ENCODE results near the gene IGF1.

IGF1 gene

DNA sequence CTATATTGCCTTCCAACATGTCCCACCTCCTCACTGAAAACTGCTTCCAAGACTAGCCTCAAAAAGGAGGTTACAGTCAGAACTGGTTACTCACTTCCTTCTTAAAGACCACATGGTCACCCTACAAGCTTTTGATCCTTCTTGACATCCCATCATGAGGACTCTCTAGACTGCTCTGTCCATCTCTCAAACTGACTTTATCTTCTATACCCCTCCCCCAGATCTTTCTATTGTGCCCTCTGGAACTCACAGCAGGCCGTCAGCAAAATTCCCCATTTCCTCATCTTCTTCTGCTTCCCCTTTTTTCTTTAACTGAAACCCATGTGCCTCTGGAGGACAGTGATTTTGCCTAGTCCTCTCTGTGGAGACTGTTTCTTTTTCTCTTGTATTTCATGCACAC lies 18.1 kb upstream of the IGF1 start:
- Histone ChIP-seq H3K27ac (ENCODE audit: low read depth, low read length, severe bottlenecking) (no peak overlapping the region), H3K9me3 (ENCODE audit: control insufficient read depth, low read length) (peaks cover 3% of the 10 kb centered on the region), H3K4me1 (ENCODE audit: control insufficient read depth, insufficient read depth, low read length, poor library complexity, severe bottlenecking) (no peaks in the 10 kb centered on the region), H3K4me3 (ENCODE audit: extremely low read depth, insufficient read depth, low read length, poor library complexity, severe bottlenecking) (no peak overlapping the region), H3K36me3 (ENCODE audit: control insufficient read depth, insufficient read depth, low read length) (no peaks in the 10 kb centered on the region)
- 73 to 100% methylated on average over 1 of the region's 1 CpG for whole genome bisulfite sequencing, 2 experiments (ENCODE audit: insufficient coverage in 2 of 2)

DNA sequence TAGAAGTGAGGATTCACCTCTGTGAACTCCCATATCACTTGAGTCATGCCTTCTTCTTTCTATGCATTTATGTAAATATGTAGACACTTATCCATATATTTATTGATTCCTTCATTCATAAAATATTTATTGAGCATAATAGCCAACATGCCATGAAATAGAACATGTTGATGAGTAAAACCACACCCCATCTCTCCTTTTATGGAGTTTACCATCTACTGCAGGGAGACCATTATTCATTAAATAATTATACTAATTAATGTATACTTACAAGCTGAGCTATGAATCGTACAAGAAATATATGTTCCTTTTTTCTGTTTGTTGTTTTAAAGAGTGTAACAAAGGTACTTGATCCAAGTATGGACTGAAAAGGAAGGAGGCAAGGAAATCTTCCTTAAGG lies 17.4 kb upstream of the IGF1 start:
- Histone ChIP-seq H3K27ac (ENCODE audit: low read depth, low read length, severe bottlenecking) (no peak overlapping the region), H3K4me1 (ENCODE audit: control insufficient read depth, insufficient read depth, low read length, poor library complexity, severe bottlenecking) (no peaks in the 10 kb centered on the region), H3K4me3 (ENCODE audit: extremely low read depth, insufficient read depth, low read length, poor library complexity, severe bottlenecking) (no peak overlapping the region), H3K9me3 (ENCODE audit: control insufficient read depth, low read length) (peaks cover 3% of the 10 kb centered on the region), H3K36me3 (ENCODE audit: control insufficient read depth, insufficient read depth, low read length) (no peaks in the 10 kb centered on the region)
- WGBS, 2 experiments (ENCODE audit: insufficient coverage in 2 of 2), result no CpG with 5 or more reads among the region's 1 CpG

DNA sequence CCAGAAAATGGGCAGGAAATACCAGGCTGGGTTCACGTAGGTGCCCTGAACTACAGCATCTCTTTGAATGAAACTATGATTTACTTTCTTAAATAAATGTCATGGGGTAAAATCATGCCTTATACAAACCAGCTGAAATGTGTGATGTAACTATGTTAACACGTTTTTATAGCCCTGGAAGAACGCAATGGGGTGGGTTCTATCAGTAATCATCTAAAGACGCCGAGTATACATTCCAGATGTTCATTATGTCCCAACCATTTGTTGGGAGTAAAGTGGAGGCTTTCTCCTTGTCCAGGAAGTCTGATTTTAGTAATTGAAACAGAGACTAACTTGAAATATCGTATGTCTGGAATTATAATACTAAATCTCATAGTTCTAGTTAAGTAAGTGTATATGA lies 16.2 kb upstream of the IGF1 start:
- Histone ChIP-seq H3K9me3 (ENCODE audit: control insufficient read depth, low read length) (peaks cover 3% of the 10 kb centered on the region), H3K4me1 (ENCODE audit: control insufficient read depth, insufficient read depth, low read length, poor library complexity, severe bottlenecking) (no peaks in the 10 kb centered on the region), H3K36me3 (ENCODE audit: control insufficient read depth, insufficient read depth, low read length) (no peaks in the 10 kb centered on the region), H3K4me3 (ENCODE audit: extremely low read depth, insufficient read depth, low read length, poor library complexity, severe bottlenecking) (no peak overlapping the region), H3K27ac (ENCODE audit: low read depth, low read length, severe bottlenecking) (no peak overlapping the region)
- 69 to 92% methylated on average over 2 to 3 of the region's 6 CpGs for WGBS, 2 experiments (ENCODE audit: insufficient coverage in 2 of 2)

DNA sequence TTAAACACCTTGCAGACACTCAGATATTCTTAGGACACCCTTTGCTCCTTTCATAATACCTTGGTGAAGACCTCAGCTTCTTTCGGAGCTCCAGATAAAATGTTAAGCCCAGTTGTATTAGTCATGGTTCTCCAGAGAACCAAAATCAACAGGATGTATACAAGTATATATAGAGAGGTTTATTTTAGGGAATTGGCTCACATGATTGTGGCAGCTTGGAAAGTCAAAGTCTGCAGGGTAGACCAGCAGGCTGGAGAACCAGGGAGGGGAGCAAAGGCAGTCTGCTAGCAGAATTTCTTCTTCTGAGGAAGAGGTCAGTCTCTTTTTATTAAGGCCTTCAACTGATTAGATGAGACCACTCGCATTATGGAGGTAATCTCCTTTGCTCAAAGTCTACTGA lies 6.9 kb upstream of the IGF1 start:
- Histone ChIP-seq H3K4me3 (ENCODE audit: extremely low read depth, insufficient read depth, low read length, poor library complexity, severe bottlenecking) (no peak overlapping the region), H3K36me3 (ENCODE audit: control insufficient read depth, insufficient read depth, low read length) (no peaks in the 10 kb centered on the region), H3K27ac (ENCODE audit: low read depth, low read length, severe bottlenecking) (no peak overlapping the region), H3K4me1 (ENCODE audit: control insufficient read depth, insufficient read depth, low read length, poor library complexity, severe bottlenecking) (no peaks in the 10 kb centered on the region), H3K9me3 (ENCODE audit: control insufficient read depth, low read length) (no peaks in the 10 kb centered on the region)
- WGBS, 2 experiments (ENCODE audit: insufficient coverage in 2 of 2), result no CpG with 5 or more reads among the region's 2 CpGs

DNA sequence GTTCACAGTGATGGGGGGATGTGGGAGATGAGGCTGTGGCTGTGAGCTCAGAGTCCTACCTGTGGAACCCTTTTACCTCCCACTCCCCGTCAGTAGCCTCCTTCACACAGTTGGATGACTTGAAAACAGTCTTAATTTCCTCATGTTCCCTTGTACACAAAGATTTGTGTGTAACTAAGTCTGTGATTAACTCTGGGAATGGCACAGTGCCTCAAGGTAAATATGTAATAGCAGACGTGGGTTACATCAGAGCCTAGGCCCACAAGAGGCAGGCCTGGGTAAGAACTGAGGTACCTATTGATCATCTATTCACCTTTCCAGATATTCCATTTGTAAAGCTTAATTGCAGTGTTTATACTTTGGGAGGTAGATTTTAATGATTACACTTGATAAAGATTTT lies 5.8 kb upstream of the IGF1 start:
- Histone ChIP-seq H3K4me3 (ENCODE audit: extremely low read depth, insufficient read depth, low read length, poor library complexity, severe bottlenecking) (no peak overlapping the region), H3K27ac (ENCODE audit: low read depth, low read length, severe bottlenecking) (no peak overlapping the region), H3K9me3 (ENCODE audit: control insufficient read depth, low read length) (no peaks in the 10 kb centered on the region), H3K4me1 (ENCODE audit: control insufficient read depth, insufficient read depth, low read length, poor library complexity, severe bottlenecking) (peaks cover under 1% of the 10 kb centered on the region), H3K36me3 (ENCODE audit: control insufficient read depth, insufficient read depth, low read length) (no peaks in the 10 kb centered on the region)
- whole genome bisulfite sequencing, 2 experiments (ENCODE audit: insufficient coverage in 2 of 2), result 100% methylated on average over 1 of the region's 2 CpGs

DNA sequence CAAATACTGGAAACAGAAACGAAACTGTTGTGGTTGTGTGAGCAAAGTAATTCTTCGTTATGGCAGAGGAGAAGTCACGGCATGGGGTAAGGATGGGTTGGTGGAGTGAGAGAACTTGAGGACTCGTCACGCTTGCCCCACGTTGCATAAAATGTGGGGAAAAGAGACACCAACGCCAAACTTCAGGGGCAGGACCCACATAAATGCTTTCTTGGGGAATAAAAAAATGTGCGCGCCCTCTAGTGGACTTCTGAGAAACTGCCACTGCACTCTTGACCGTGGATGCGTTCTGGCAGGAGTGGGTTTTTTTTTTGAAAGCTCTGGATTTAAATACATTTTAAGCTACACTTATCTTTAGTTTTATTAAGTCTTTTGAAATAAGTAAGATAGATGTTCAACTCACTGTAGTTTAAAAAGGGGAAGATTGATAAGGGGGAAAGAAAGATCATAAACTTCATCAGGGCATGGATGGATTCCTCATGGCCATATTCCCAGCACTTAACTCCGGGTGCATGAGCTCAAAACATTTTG lies 4.1 kb upstream of the IGF1 start:
- 23 to 32% methylated on average over 6 to 9 of the region's 12 CpGs for WGBS, 2 experiments (ENCODE audit: insufficient coverage in 2 of 2)
- Histone ChIP-seq H3K27ac (ENCODE audit: low read depth, low read length, severe bottlenecking) (no peak overlapping the region), H3K4me1 (ENCODE audit: control insufficient read depth, insufficient read depth, low read length, poor library complexity, severe bottlenecking) (peaks cover 9% of the 10 kb centered on the region), H3K36me3 (ENCODE audit: control insufficient read depth, insufficient read depth, low read length) (no peaks in the 10 kb centered on the region), H3K4me3 (ENCODE audit: extremely low read depth, insufficient read depth, low read length, poor library complexity, severe bottlenecking) (no peak overlapping the region), H3K9me3 (ENCODE audit: control insufficient read depth, low read length) (no peaks in the 10 kb centered on the region)

DNA sequence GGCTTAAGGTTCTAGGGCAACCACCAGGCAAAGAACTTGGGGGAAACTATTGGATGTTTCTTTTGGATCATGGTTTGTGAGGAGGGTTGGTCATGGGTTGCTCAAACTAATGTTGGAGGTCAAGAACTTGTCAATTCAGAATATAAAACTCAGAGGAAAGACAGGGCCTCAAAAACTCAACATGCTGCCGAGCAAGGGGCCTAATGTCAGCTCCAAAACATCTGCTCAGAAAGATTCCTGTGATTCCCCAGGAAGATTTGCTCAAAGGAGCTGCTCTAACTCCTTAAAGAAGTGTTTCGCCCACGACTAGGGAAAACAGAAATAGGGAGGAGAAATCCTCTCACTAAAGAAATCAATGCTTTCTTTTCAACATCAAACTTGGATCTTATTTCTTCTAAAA lies 3.7 kb upstream of the IGF1 start:
- H3K4me1 ChIP-seq (ENCODE audit: control insufficient read depth, insufficient read depth, low read length, poor library complexity, severe bottlenecking), result peaks cover 9% of the 10 kb centered on the region
- no peaks in the 10 kb centered on the region for H3K36me3 ChIP-seq (ENCODE audit: control insufficient read depth, insufficient read depth, low read length)
- H3K4me3 ChIP-seq (ENCODE audit: extremely low read depth, insufficient read depth, low read length, poor library complexity, severe bottlenecking), result no peak overlapping the region
- no peaks in the 10 kb centered on the region for H3K9me3 ChIP-seq (ENCODE audit: control insufficient read depth, low read length)
- no peak overlapping the region for H3K27ac ChIP-seq (ENCODE audit: low read depth, low read length, severe bottlenecking)
- WGBS, 2 experiments (ENCODE audit: insufficient coverage in 2 of 2), result 88% methylated on average over 1 of the region's 3 CpGs

DNA sequence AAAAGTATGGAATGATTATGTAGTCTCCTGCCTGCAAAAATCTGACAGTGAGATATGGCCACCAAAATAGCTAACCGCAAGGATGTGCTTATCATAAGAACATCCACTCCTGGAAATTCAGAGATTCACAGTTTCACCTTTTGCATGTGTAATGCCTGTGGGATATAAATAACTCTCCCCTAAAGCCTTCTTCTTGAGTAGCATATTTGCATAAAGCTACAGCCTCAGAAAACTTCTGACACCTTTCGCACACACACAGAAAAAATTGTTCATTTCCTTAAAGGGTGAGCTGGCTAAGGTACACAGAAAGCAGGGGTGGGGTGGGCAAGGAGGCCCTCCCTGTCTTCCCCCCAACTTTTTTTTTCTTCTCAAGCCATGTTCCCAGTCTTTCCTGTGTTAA lies 3.1 kb upstream of the IGF1 start:
- Histone ChIP-seq H3K4me1 (ENCODE audit: control insufficient read depth, insufficient read depth, low read length, poor library complexity, severe bottlenecking) (peaks cover 13% of the 10 kb centered on the region), H3K27ac (ENCODE audit: low read depth, low read length, severe bottlenecking) (no peak overlapping the region), H3K9me3 (ENCODE audit: control insufficient read depth, low read length) (no peaks in the 10 kb centered on the region), H3K36me3 (ENCODE audit: control insufficient read depth, insufficient read depth, low read length) (no peaks in the 10 kb centered on the region), H3K4me3 (ENCODE audit: extremely low read depth, insufficient read depth, low read length, poor library complexity, severe bottlenecking) (no peak overlapping the region)
- WGBS, 2 experiments (ENCODE audit: insufficient coverage in 2 of 2), result no CpG with 5 or more reads among the region's 2 CpGs

DNA sequence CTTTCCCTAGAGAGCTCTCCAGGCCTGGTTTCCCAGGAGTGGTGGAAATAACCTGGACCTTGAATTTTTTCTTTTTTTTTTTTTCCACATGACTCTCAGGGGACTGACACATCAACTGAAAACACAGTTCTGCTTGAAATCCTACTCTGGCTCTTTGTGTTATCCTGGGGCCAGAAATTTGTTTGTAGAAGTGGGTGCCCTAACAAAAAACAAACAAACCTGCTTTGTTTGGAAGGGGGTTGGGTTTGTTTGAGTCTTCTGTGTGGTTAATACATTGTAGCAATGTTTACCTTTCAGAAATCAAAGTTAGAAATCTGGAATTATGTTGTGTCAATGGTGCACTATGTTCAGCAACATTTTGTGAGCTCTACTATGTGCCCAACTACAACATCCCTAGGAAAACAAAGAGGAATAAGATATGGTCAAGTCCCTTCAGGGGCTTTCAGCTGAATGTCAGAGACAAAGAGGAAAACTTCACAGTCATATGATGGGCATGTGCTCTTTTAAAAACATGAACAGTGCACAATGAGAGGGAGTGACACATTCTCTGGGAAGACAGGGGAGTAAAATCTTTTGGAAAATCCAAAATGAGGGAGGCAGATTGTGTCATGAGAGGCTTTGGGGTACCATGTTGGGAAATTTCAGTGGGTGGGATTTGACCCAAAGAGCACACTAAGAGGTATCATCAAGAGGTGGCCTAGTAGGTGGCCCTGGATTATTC lies 1.5 kb upstream of the IGF1 start:
- Histone ChIP-seq H3K4me1 (ENCODE audit: control insufficient read depth, insufficient read depth, low read length, poor library complexity, severe bottlenecking) (peaks cover 13% of the 10 kb centered on the region), H3K9me3 (ENCODE audit: control insufficient read depth, low read length) (no peaks in the 10 kb centered on the region), H3K4me3 (ENCODE audit: extremely low read depth, insufficient read depth, low read length, poor library complexity, severe bottlenecking) (no peak overlapping the region), H3K36me3 (ENCODE audit: control insufficient read depth, insufficient read depth, low read length) (no peaks in the 10 kb centered on the region), H3K27ac (ENCODE audit: low read depth, low read length, severe bottlenecking) (no peak overlapping the region)

DNA sequence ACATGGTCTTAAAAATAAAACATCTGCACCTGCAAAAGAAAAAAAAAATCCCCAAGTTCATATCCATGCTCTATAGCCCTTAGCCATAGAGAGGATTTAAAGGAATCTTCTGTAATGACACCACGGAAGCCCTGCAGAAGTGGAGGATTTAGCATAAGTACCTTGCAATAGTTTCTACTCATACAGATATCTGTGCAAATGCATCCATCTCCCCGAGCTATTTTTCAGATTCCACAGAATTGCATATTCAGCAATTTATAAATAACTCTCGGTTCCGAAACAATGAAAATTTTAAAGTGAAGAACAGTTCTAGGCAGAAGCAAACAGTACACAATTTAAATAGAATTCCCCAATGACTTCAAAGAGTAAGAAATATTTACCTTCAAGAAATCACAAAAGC lies 424 bp downstream of the IGF1 start:
- H3K4me3 ChIP-seq (ENCODE audit: extremely low read depth, insufficient read depth, low read length, poor library complexity, severe bottlenecking), result no peak overlapping the region
- no peaks in the 10 kb centered on the region for H3K36me3 ChIP-seq (ENCODE audit: control insufficient read depth, insufficient read depth, low read length)
- H3K4me1 ChIP-seq (ENCODE audit: control insufficient read depth, insufficient read depth, low read length, poor library complexity, severe bottlenecking), result peaks cover 16% of the 10 kb centered on the region
- no peaks in the 10 kb centered on the region for H3K9me3 ChIP-seq (ENCODE audit: control insufficient read depth, low read length)
- WGBS, 2 experiments (ENCODE audit: insufficient coverage in 2 of 2), result 60 to 90% methylated on average over 1 to 2 of the region's 4 CpGs
- no peak overlapping the region for H3K27ac ChIP-seq (ENCODE audit: low read depth, low read length, severe bottlenecking)

DNA sequence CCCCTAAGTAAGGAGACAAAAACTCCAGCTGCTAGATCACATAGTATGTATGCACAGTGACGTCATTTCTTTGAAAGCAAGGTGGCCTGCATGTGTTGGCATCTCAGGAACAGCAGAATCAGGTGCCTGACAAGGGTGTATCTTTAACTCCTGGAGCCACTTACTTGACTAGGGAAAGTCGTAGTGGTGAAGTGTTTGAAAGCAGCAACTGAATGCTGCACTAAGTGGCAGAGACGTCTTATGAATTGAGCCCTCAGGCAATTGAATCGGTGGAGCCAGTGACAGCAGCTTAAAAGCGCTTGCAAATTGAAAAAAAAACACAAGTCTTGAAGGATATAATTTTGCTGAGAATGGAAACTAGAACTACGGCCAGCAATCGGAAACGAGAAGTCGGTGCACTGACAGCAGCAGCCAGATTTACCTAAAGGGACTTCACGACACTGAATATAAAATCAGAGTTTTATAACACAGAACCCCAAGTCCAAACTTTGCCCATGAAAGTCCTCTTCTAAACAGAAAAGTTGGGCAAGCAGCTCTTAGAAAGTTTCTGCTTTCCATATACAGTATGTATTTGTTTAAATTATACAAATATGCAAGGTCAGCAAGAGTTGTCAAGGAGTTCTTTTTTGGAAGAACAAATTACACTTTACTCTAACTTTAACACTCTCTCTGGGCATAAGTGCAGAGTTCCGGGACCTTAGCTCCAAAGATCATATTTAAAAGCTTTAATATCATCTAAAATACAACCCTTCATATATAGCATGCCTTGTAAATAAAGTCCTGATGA lies 1.1 kb downstream of the IGF1 start:
- Histone ChIP-seq H3K4me3 (ENCODE audit: extremely low read depth, insufficient read depth, low read length, poor library complexity, severe bottlenecking) (no peak overlapping the region), H3K36me3 (ENCODE audit: control insufficient read depth, insufficient read depth, low read length) (no peaks in the 10 kb centered on the region), H3K27ac (ENCODE audit: low read depth, low read length, severe bottlenecking) (no peak overlapping the region), H3K4me1 (ENCODE audit: control insufficient read depth, insufficient read depth, low read length, poor library complexity, severe bottlenecking) (peaks cover 22% of the 10 kb centered on the region), H3K9me3 (ENCODE audit: control insufficient read depth, low read length) (no peaks in the 10 kb centered on the region)
- 69 to 79% methylated on average over 9 to 11 of the region's 11 CpGs for WGBS, 2 experiments (ENCODE audit: insufficient coverage in 2 of 2)
